ENCODE data around the gene MAP4K3. TPM values are rescaled to one million over a fixed set of nuclear protein-coding genes. Genes with fewer than 3 reads are reported as not detected.

Gene MAP4K3
- total RNA-seq, 1 experiment from 2014 or later = 36.0 TPM

- Mint-ChIP-seq H3K27me3 (ENCODE audit: insufficient read depth, unreplicated experiment) (no peaks in the 10 kb centered on the region), H3K36me3 (ENCODE audit: insufficient read depth, unreplicated experiment) (no peaks in the 10 kb centered on the region), H3K27ac (ENCODE audit: low read depth, unreplicated experiment) (no peak overlapping the region), H3K9me3 (ENCODE audit: unreplicated experiment) (no peaks in the 10 kb centered on the region), H3K4me3 (ENCODE audit: unreplicated experiment) (no peak overlapping the region), H3K4me1 (ENCODE audit: insufficient read depth, unreplicated experiment) (no peaks in the 10 kb centered on the region)
- CTCF ChIA-PET = no interaction called here
- TF ChIP-seq CTCF (IDR thresholded peaks at IDR 0.05; ENCODE audit: unreplicated experiment) = no peak
- intact Hi-C loops (cut with micrococcal nuclease) = no loop called here
- BruUV-seq (replicated peaks) = no TSS peak
- no peak for DNase-seq (ENCODE audit: unreplicated experiment)
- POLR2A ChIA-PET = no interaction called here
Measured at GRCh38 chr2:39220136-39220535, 216.9 kb downstream of the MAP4K3 start.

GRCh38 chr2:39218391-39218790, 218.7 kb downstream of the MAP4K3 start:
- no peaks in the 10 kb centered on the region for H3K27me3 Mint-ChIP-seq (ENCODE audit: insufficient read depth, unreplicated experiment)
- POLR2A ChIA-PET = interaction anchor here (1.5 kb wide), 1 partner anchor 98 kb away, joined by 3 read pairs; the partner anchor contains the start of gene SOS1
- H3K4me3 Mint-ChIP-seq (ENCODE audit: unreplicated experiment) = no peak overlapping the region
- no TSS peak for BruUV-seq (replicated peaks)
- CTCF ChIA-PET = interaction anchor here (0.9 to 1.1 kb wide), 2 partner anchors 9 to 11 kb away, joined by 4 read pairs; no protein-coding TSS in a partner anchor
- H3K27ac Mint-ChIP-seq (ENCODE audit: low read depth, unreplicated experiment) = no peak overlapping the region
- H3K9me3 Mint-ChIP-seq (ENCODE audit: unreplicated experiment) = no peaks in the 10 kb centered on the region
- no peak for DNase-seq (ENCODE audit: unreplicated experiment)
- no peaks in the 10 kb centered on the region for H3K36me3 Mint-ChIP-seq (ENCODE audit: insufficient read depth, unreplicated experiment)
- TF ChIP-seq CTCF (IDR thresholded peaks at IDR 0.05; ENCODE audit: unreplicated experiment) = no peak
- no peaks in the 10 kb centered on the region for H3K4me1 Mint-ChIP-seq (ENCODE audit: insufficient read depth, unreplicated experiment)
- intact Hi-C loops (cut with micrococcal nuclease) = no loop called here

- no peaks in the 10 kb centered on the region for H3K36me3 Mint-ChIP-seq (ENCODE audit: insufficient read depth, unreplicated experiment)
- CTCF ChIA-PET = interaction anchor here (1.0 to 1.1 kb wide), 2 partner anchors 10 to 11 kb away, joined by 3 to 4 read pairs; no protein-coding TSS in a partner anchor
Measured at GRCh38 chr2:39217192-39217550, 219.9 kb downstream of the MAP4K3 start.

More at GRCh38 chr2:39217192-39217550, 219.9 kb downstream of the MAP4K3 start:
- Mint-ChIP-seq H3K9me3 (ENCODE audit: unreplicated experiment) (no peaks in the 10 kb centered on the region), H3K27ac (ENCODE audit: low read depth, unreplicated experiment) (no peak overlapping the region), H3K4me3 (ENCODE audit: unreplicated experiment) (no peak overlapping the region), H3K4me1 (ENCODE audit: insufficient read depth, unreplicated experiment) (no peaks in the 10 kb centered on the region), H3K27me3 (ENCODE audit: insufficient read depth, unreplicated experiment) (no peaks in the 10 kb centered on the region)
- no peak for TF ChIP-seq CTCF (IDR thresholded peaks at IDR 0.05; ENCODE audit: unreplicated experiment)
- no peak for DNase-seq (ENCODE audit: unreplicated experiment)
- intact Hi-C loops (cut with micrococcal nuclease) = no loop called here
- BruUV-seq (replicated peaks) = no TSS peak
- POLR2A ChIA-PET = interaction anchor here (0.5 kb wide), 1 partner anchor 53 kb away, joined by 3 read pairs; no protein-coding TSS in a partner anchor

Measured in MCF 10A (cell line).